Activated T-helper 9 cell treated with anti-CD3 and anti-CD28 coated beads, Interleukin-2, amount 50 U/mL, for 16 hours (primary cell): ENCODE data around the gene NRSN2.
"Not testable (repeated sequence)": the region's sequence is repeated elsewhere in the genome, so short reads cannot be mapped to it uniquely, and the experiment has no call there.

Experiments
- DNase-seq: peaks from one replicate; pipeline ENCODE4 v3.0.0-alpha.2; 2020; ENCODE audit warnings: low read depth

The NRSN2 gene

GRCh38 chr20:375265-375889 is 28.5 kb downstream of the NRSN2 start:
- no peak for DNase-seq

- DNase-seq: no peak
These were observed 29.2 kb downstream of the NRSN2 start for GRCh38 chr20:376089-376488.

- DNase-seq: no peak
These were observed 29.8 kb downstream of the NRSN2 start for GRCh38 chr20:376750-377149.

- not testable (repeated sequence) for DNase-seq
These were observed 30.7 kb downstream of the NRSN2 start for GRCh38 chr20:377578-377977.

- DNase-seq: no peak
These were observed 32.0 kb downstream of the NRSN2 start for GRCh38 chr20:378961-379336.

- peak; percentile 55 for DNase-seq
These were observed 34.1 kb downstream of the NRSN2 start for GRCh38 chr20:380763-381580.

GRCh38 chr20:381581-382290 is 34.8 kb downstream of the NRSN2 start:
- DNase-seq: peak; percentile 55

GRCh38 chr20:382291-383115 is 35.6 kb downstream of the NRSN2 start:
- DNase-seq: no peak

GRCh38 chr20:383889-384288 is 37.0 kb downstream of the NRSN2 start:
- DNase-seq: no peak

- DNase-seq: no peak
These were observed 37.8 kb downstream of the NRSN2 start for GRCh38 chr20:384723-385122.

GRCh38 chr20:385448-385847 is 38.5 kb downstream of the NRSN2 start:
- DNase-seq: no peak

GRCh38 chr20:386634-387033 is 39.7 kb downstream of the NRSN2 start:
- DNase-seq: not testable (repeated sequence)

- DNase-seq: no peak
These were observed 40.6 kb downstream of the NRSN2 start for GRCh38 chr20:387520-387919.

- DNase-seq: no peak
These were observed 41.4 kb downstream of the NRSN2 start for GRCh38 chr20:388034-388994.

GRCh38 chr20:389220-389619 is 42.3 kb downstream of the NRSN2 start:
- no peak for DNase-seq

GRCh38 chr20:391041-391711 is 44.3 kb downstream of the NRSN2 start:
- DNase-seq: no peak

GRCh38 chr20:393296-393695 is 46.4 kb downstream of the NRSN2 start:
- not testable (repeated sequence) for DNase-seq

- DNase-seq: no peak
These were observed 49.3 kb downstream of the NRSN2 start for GRCh38 chr20:396252-396618.

- DNase-seq: no peak
These were observed 49.9 kb downstream of the NRSN2 start for GRCh38 chr20:396619-397431.
